GM23338 (cell line): ENCODE results near the gene DLG2. TPM values are rescaled to one million over a fixed set of nuclear protein-coding genes. Genes with fewer than 3 reads are reported as not detected.

Source experiments
- ATAC-seq: fragments of 200-7000 bp; cut with Tn5 transposase; 3 replicates; pipeline ENCODE4 v1.9.1; 2020
- DNase-seq: peaks from one replicate; pipeline ENCODE4 v3.0.0-alpha.2; 2015; ENCODE audit warnings: low spot score
- H2AFZ ChIP-seq: fragments of 200-600 bp; sonication (generic); 2 replicates; pipeline ENCODE4 v1.8.0; 2016; ENCODE audit warnings: antibody characterized with exemption, mild to moderate bottlenecking, moderate library complexity
- H3F3A ChIP-seq: fragments of 200-600 bp; sonication (generic); replicated peaks from 2 replicates; pipeline ENCODE4 v1.8.0; 2017; ENCODE audit warnings: antibody characterized with exemption, mixed run types, low read depth
- H3K27ac ChIP-seq: fragments of 200-600 bp; sonication (generic); 2 replicates; pipeline ENCODE4 v1.6.1; 2016; ENCODE audit warnings: low read depth
- H3K27me3 ChIP-seq: fragments of 200-600 bp; sonication (generic); 2 replicates; pipeline ENCODE4 v1.8.0; 2016; ENCODE audit warnings: mild to moderate bottlenecking, mixed run types, moderate library complexity; ENCODE audit not compliant: insufficient read depth
- H3K36me3 ChIP-seq: fragments of 200-600 bp; sonication (generic); 2 replicates; pipeline ENCODE4 v1.8.0; 2016; ENCODE audit warnings: mild to moderate bottlenecking; ENCODE audit not compliant: insufficient read depth
- H3K4me1 ChIP-seq: fragments of 200-600 bp; sonication (generic); 2 replicates; pipeline ENCODE4 v1.8.0; 2016; ENCODE audit warnings: mild to moderate bottlenecking, moderate library complexity; ENCODE audit not compliant: insufficient read depth
- H3K4me2 ChIP-seq: fragments of 200-600 bp; sonication (generic); 2 replicates; pipeline ENCODE4 v1.7.1; 2017; ENCODE audit warnings: mixed run types
- H3K4me3 ChIP-seq: fragments of 200-600 bp; sonication (generic); 2 replicates; pipeline ENCODE4 v1.6.1; 2016; ENCODE audit warnings: mixed run types
- H3K79me2 ChIP-seq: fragments of 200-600 bp; sonication (generic); replicated peaks from 2 replicates; pipeline ENCODE4 v1.8.0; 2017; ENCODE audit warnings: mild to moderate bottlenecking; ENCODE audit not compliant: insufficient read depth
- H3K9me2 ChIP-seq: fragments of 200-600 bp; sonication (generic); 2 replicates; pipeline ENCODE4 v1.8.0; 2017; ENCODE audit not compliant: insufficient read depth
- H4K20me1 ChIP-seq: fragments of 200-600 bp; sonication (generic); replicated peaks from 2 replicates; pipeline ENCODE4 v1.8.0; 2017; ENCODE audit warnings: mild to moderate bottlenecking; ENCODE audit not compliant: insufficient read depth
- H3K27ac Mint-ChIP-seq: 2 replicates; pipeline ENCODE4 v1.8.0; 2020; ENCODE audit warnings: inconsistent platforms, mild to moderate bottlenecking, moderate library complexity, mixed read lengths
- H3K27me3 Mint-ChIP-seq: 3 replicates; pipeline ENCODE4 v1.8.0; 2022; ENCODE audit warnings: low read depth, mild to moderate bottlenecking, moderate library complexity, mixed read lengths, inconsistent platforms; ENCODE audit not compliant: insufficient read depth, poor library complexity
- H3K36me3 Mint-ChIP-seq: 3 replicates; pipeline ENCODE4 v1.8.0; 2021; ENCODE audit warnings: low read depth, mild to moderate bottlenecking, inconsistent platforms, moderate library complexity, mixed read lengths
- H3K4me1 Mint-ChIP-seq: 3 replicates; pipeline ENCODE4 v1.8.0; 2020; ENCODE audit warnings: mild to moderate bottlenecking, inconsistent platforms, mixed read lengths
- H3K4me3 Mint-ChIP-seq: 3 replicates; pipeline ENCODE4 v1.8.0; 2021; ENCODE audit warnings: moderate library complexity, mild to moderate bottlenecking, inconsistent platforms, mixed read lengths
- H3K9me3 Mint-ChIP-seq: 3 replicates; pipeline ENCODE4 v1.8.0; 2020; ENCODE audit warnings: moderate library complexity, mild to moderate bottlenecking, inconsistent platforms, mixed read lengths
- CREB1 ChIP-seq: fragments of 250-450 bp; sonication (Bioruptor Pico); IDR thresholded peaks from 2 replicates; pipeline ENCODE4 v1.5.0; 2020; ENCODE audit warnings: low read depth, mild to moderate bottlenecking, moderate library complexity
- ETS1 ChIP-seq: IDR thresholded peaks from 2 replicates; pipeline ENCODE4 v1.6.1; 2016; ENCODE audit warnings: antibody characterized with exemption
- EZH2 ChIP-seq: fragments of 200-600 bp; sonication (generic); IDR thresholded peaks from one replicate; pipeline ENCODE4 v1.8.0; 2017; ENCODE audit warnings: antibody characterized with exemption, mild to moderate bottlenecking, low read depth; ENCODE audit not compliant: unreplicated experiment
- EZH2phosphoT487 ChIP-seq: fragments of 200-600 bp; sonication (generic); IDR thresholded peaks from one replicate; pipeline ENCODE4 v1.8.1; 2018; ENCODE audit warnings: antibody characterized with exemption; ENCODE audit not compliant: unreplicated experiment
- JUNB ChIP-seq: IDR thresholded peaks from one replicate; pipeline ENCODE4 v1.6.1; 2016; ENCODE audit warnings: antibody characterized with exemption; ENCODE audit not compliant: unreplicated experiment
- NANOG ChIP-seq: IDR thresholded peaks from 2 replicates; pipeline ENCODE4 v1.6.1; 2016; ENCODE audit warnings: antibody characterized with exemption, borderline replicate concordance
- POLR2AphosphoS5 ChIP-seq: IDR thresholded peaks from 2 replicates; pipeline ENCODE4 v1.6.1; 2016; ENCODE audit warnings: antibody characterized with exemption, low read depth
- REST ChIP-seq: IDR thresholded peaks from one replicate; pipeline ENCODE4 v1.6.1; 2018; ENCODE audit warnings: antibody characterized with exemption; ENCODE audit not compliant: unreplicated experiment
- STAT1 ChIP-seq: IDR thresholded peaks from one replicate; pipeline ENCODE4 v1.6.1; 2016; ENCODE audit warnings: antibody characterized with exemption; ENCODE audit not compliant: unreplicated experiment
- ZNF114 ChIP-seq: fragments of 250-450 bp; sonication (Bioruptor Pico); IDR thresholded peaks from 2 replicates; pipeline ENCODE4 v1.5.0; 2020; ENCODE audit warnings: mild to moderate bottlenecking, moderate library complexity
- ZNF331 ChIP-seq: fragments of 250-450 bp; sonication (Bioruptor Pico); IDR thresholded peaks from 2 replicates; pipeline ENCODE4 v1.5.0; 2020; ENCODE audit warnings: low read depth, mild to moderate bottlenecking, moderate library complexity
- polyA plus RNA-seq: library from polyadenylated mRNA; unstranded; fragments of >200 nt; fragmentation: Nextera tagmentation; extraction: Ambion mirVana; gene quantifications from 2 replicates; pipeline ENCODE4 v1.2.1, GENCODE V29; 2016
- total RNA-seq: library from RNA; depleted of rRNA; stranded (reverse); fragments of >200 nt; shearing (Covaris generic); gene quantifications from 2 replicates; pipeline ENCODE4 v1.2.3, GENCODE V29; 2014
- TF ChIP-seq, protein P1 (sequence below), 2 experiments: fragments of 200-600 bp in 1 of 2; sonication (generic) in 1 of 2; conservative IDR thresholded peaks; 2 replicates each; pipeline versions ENCODE4 v1.5.1 to v1.6.1; 2016 to 2017; ENCODE audit warnings: antibody characterized with exemption in 2 of 2, low read depth in 2 of 2, mild to moderate bottlenecking in 2 of 2, moderate library complexity in 1 of 2

The DLG2 gene
- total and polyA plus RNA-seq, 2 experiments from 2014 or later: 19.8 to 21.5 TPM

DNA sequence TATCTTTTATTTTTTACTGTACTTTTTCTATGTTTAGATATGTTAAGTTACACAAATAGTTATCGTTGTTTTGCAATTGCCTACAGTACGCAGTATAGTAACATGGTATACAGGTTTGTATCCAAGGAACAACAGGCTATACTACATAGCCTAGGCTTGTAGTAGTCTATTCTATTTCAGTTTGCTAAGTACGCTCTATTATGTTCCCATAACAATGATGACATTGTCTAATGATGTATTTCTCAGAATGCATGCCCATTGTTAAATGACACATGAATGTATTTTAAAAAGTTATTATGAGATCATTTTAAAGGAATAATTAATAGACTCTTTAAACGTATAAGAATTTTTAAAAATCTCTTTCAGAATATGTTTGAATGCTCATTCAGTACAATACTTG lies 1644.3 kb downstream of the DLG2 start:
- no peaks in the 10 kb centered on the region for H3K9me2 ChIP-seq
- H3K9me3 Mint-ChIP-seq: no peaks in the 10 kb centered on the region
- no peak overlapping the region for H3K4me2 ChIP-seq
- no peak overlapping the region for H3K27ac Mint-ChIP-seq
- no peak overlapping the region for H2AFZ ChIP-seq
- H3F3A ChIP-seq: no peaks in the 10 kb centered on the region
- ATAC-seq (no peak), DNase-seq (no peak)
- no peaks in the 10 kb centered on the region for H3K79me2 ChIP-seq
- no peaks in the 10 kb centered on the region for H3K27me3 Mint-ChIP-seq
- no peaks in the 10 kb centered on the region for H3K36me3 ChIP-seq
- H3K27ac ChIP-seq: no peak overlapping the region
- peaks cover 6% of the 10 kb centered on the region; the same call in 1 of the 2 replicates for H3K4me1 ChIP-seq
- TF ChIP-seq EZH2phosphoT487: no peak
- no peak for TF ChIP-seq EZH2
- no peak for TF ChIP-seq ZNF114
- TF ChIP-seq CREB1 (CRISPR knock-in tag): no peak
- TF ChIP-seq ZNF331 (CRISPR knock-in tag): no peak
- no peak for TF ChIP-seq NANOG
- H3K4me3 Mint-ChIP-seq: no peak overlapping the region
- no peak overlapping the region for H3K4me3 ChIP-seq
- H3K4me1 Mint-ChIP-seq: peaks cover 5% of the 10 kb centered on the region; the same call in 2 of the 3 replicates
- no peaks in the 10 kb centered on the region for H3K27me3 ChIP-seq
- no peaks in the 10 kb centered on the region for H4K20me1 ChIP-seq
- H3K36me3 Mint-ChIP-seq: no peaks in the 10 kb centered on the region

DNA sequence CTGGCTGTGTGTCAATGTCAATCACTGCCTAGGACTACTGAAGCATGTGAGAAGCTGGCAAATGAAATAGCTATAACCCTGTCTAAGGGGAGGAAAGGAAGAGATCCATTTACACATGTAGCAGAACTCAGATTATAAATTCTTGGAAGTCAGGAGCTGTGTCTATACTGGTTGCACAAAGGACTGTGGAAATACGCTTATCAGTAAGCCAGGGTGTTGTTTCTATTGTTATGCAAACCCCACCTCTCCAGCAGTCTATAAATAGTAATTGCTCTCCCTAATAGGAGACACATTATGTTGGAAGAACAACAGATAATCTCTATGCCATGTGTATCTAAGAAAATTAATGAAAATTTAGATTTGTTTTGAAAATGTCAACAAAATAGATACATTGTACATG lies 1647.6 kb downstream of the DLG2 start:
- no peaks in the 10 kb centered on the region for H3K36me3 Mint-ChIP-seq
- H3K79me2 ChIP-seq: no peaks in the 10 kb centered on the region
- TF ChIP-seq EZH2phosphoT487: no peak
- no peak for TF ChIP-seq ZNF114
- TF ChIP-seq NANOG: no peak
- ATAC-seq: no peak; the same call in 2 of the 3 replicates
- no peaks in the 10 kb centered on the region for H3F3A ChIP-seq
- H3K9me2 ChIP-seq: no peaks in the 10 kb centered on the region
- no peaks in the 10 kb centered on the region for H3K27me3 Mint-ChIP-seq
- H2AFZ ChIP-seq: no peak overlapping the region
- peak overlapping the region; percentile 50; the same call in 1 of the 2 replicates for H3K4me2 ChIP-seq
- H3K27me3 ChIP-seq: no peaks in the 10 kb centered on the region
- H3K4me3 ChIP-seq: no peak overlapping the region
- H3K27ac ChIP-seq: no peak overlapping the region
- DNase-seq: peak; percentile 3
- no peak overlapping the region for H3K27ac Mint-ChIP-seq
- no peaks in the 10 kb centered on the region for H4K20me1 ChIP-seq
- H3K9me3 Mint-ChIP-seq: no peaks in the 10 kb centered on the region
- H3K4me1 ChIP-seq: peaks cover 6% of the 10 kb centered on the region; the same call in 1 of the 2 replicates
- no peak overlapping the region for H3K4me3 Mint-ChIP-seq
- H3K4me1 Mint-ChIP-seq: peaks cover 5% of the 10 kb centered on the region; the same call in 2 of the 3 replicates
- no peaks in the 10 kb centered on the region for H3K36me3 ChIP-seq

GRCh38 chr11:83978942-83979341 lies 1648.2 kb downstream of the DLG2 start:
- TF ChIP-seq ZNF114 (no peak), JUNB (no peak), POLR2AphosphoS5 (no peak), EZH2phosphoT487 (no peak), STAT1 (no peak), REST (no peak), ETS1 (no peak), ZNF331 (CRISPR knock-in tag) (no peak), EZH2 (no peak), CREB1 (CRISPR knock-in tag) (no peak)
- TF ChIP-seq, protein P1, sequence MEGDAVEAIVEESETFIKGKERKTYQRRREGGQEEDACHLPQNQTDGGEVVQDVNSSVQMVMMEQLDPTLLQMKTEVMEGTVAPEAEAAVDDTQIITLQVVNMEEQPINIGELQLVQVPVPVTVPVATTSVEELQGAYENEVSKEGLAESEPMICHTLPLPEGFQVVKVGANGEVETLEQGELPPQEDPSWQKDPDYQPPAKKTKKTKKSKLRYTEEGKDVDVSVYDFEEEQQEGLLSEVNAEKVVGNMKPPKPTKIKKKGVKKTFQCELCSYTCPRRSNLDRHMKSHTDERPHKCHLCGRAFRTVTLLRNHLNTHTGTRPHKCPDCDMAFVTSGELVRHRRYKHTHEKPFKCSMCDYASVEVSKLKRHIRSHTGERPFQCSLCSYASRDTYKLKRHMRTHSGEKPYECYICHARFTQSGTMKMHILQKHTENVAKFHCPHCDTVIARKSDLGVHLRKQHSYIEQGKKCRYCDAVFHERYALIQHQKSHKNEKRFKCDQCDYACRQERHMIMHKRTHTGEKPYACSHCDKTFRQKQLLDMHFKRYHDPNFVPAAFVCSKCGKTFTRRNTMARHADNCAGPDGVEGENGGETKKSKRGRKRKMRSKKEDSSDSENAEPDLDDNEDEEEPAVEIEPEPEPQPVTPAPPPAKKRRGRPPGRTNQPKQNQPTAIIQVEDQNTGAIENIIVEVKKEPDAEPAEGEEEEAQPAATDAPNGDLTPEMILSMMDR (conservative IDR thresholded peaks at IDR 0.05; ENCODE audit: low read depth in 2 of 2): no peak
- no peaks in the 10 kb centered on the region for H3K36me3 ChIP-seq
- H3K4me1 Mint-ChIP-seq: peaks cover 5% of the 10 kb centered on the region; the same call in 2 of the 3 replicates
- no peak overlapping the region for H2AFZ ChIP-seq
- no peaks in the 10 kb centered on the region for H3K36me3 Mint-ChIP-seq
- DNase-seq: no peak
- no peak overlapping the region for H3K4me3 ChIP-seq
- no peaks in the 10 kb centered on the region for H4K20me1 ChIP-seq
- H3K4me1 ChIP-seq: peaks cover 6% of the 10 kb centered on the region; the same call in 1 of the 2 replicates
- no peaks in the 10 kb centered on the region for H3F3A ChIP-seq
- ATAC-seq: no peak
- H3K4me3 Mint-ChIP-seq: no peak overlapping the region
- H3K79me2 ChIP-seq: no peaks in the 10 kb centered on the region
- H3K27ac ChIP-seq: no peak overlapping the region
- no peak overlapping the region for H3K4me2 ChIP-seq
- no peaks in the 10 kb centered on the region for H3K27me3 ChIP-seq
- no peaks in the 10 kb centered on the region for H3K9me2 ChIP-seq
- H3K27me3 Mint-ChIP-seq: no peaks in the 10 kb centered on the region
- no peak overlapping the region for H3K27ac Mint-ChIP-seq
- no peaks in the 10 kb centered on the region for H3K9me3 Mint-ChIP-seq
